B cell (primary cell): ENCODE data around the gene PPL. TPM values are rescaled to one million over a fixed set of nuclear protein-coding genes. Genes with fewer than 3 reads are reported as not detected.

Experiments
- ATAC-seq: fragments of 200-7000 bp; cut with Tn5 transposase; one replicate; pipeline ENCODE4 v1.10.0; 2021; ENCODE audit warnings: low read depth, mild to moderate bottlenecking, moderate number of reproducible peaks, moderate library complexity
- CTCF ChIA-PET: fragments of 350-600 bp; sonication (Branson Sonifier 250); formaldehyde crosslinking; loops from one replicate; lab custom pipeline; 2021; ENCODE audit warnings: antibody characterized with exemption, inconsistent platforms; lab: Charles Lee
- POLR2A ChIA-PET: fragments of 350-600 bp; sonication (Branson Sonifier 250); formaldehyde crosslinking; loops from one replicate; lab custom pipeline; 2021; ENCODE audit warnings: antibody characterized with exemption; lab: Charles Lee
- DNase-seq: peaks from one replicate; pipeline ENCODE4 v3.0.0; 2013
- H2AFZ ChIP-seq: 2 replicates; pipeline ENCODE4 v1.6.1; 2012; ENCODE audit warnings: mild to moderate bottlenecking, low read depth, low read length; ENCODE audit not compliant: insufficient read depth, poor library complexity, severe bottlenecking
- H3K27ac ChIP-seq, 2 donors: 1 replicate in 1 of 2; 2 replicates in 1 of 2; pipeline ENCODE4 v1.5.1; 2012 to 2013; ENCODE audit warnings: low read length in 2 of 2, mild to moderate bottlenecking in 2 of 2, moderate library complexity in 1 of 2
- H3K27me3 ChIP-seq, 4 experiments: fragments of 200-600 bp in 1 of 4; sonication (generic) in 1 of 4; replicated peaks in 1 of 4; 1 replicate in 2 of 4; 2 replicates in 2 of 4; pipeline versions ENCODE4 v1.6.1 to v1.7.0; 2013 to 2016; ENCODE audit warnings: low read length in 3 of 4, mild to moderate bottlenecking in 2 of 4, mixed read lengths in 1 of 4, moderate library complexity in 1 of 4; ENCODE audit not compliant: insufficient read depth in 4 of 4, control insufficient read depth in 3 of 4; ENCODE audit errors: control extremely low read depth in 1 of 4
- H3K36me3 ChIP-seq, 2 experiments: replicated peaks in 1 of 2; 1 replicate in 1 of 2; 2 replicates in 1 of 2; pipeline versions ENCODE4 v1.6.1 to v1.7.1; 2013; ENCODE audit warnings: low read length in 1 of 2; ENCODE audit not compliant: insufficient read depth in 2 of 2, control insufficient read depth in 1 of 2; ENCODE audit errors: control extremely low read depth in 1 of 2, extremely low read depth in 1 of 2
- H3K4me1 ChIP-seq, 2 donors: fragments of 200-600 bp in 1 of 2; sonication (generic) in 1 of 2; 1 replicate in 1 of 2; 2 replicates in 1 of 2; pipeline versions ENCODE4 v1.5.1 to v1.6.1; 2013 to 2017; ENCODE audit warnings: low read length in 2 of 2; ENCODE audit not compliant: control insufficient read depth in 2 of 2, insufficient read depth in 2 of 2
- H3K4me2 ChIP-seq: replicated peaks from 2 replicates; pipeline ENCODE3; 2012; ENCODE audit warnings: mild to moderate bottlenecking, low read depth, low read length; ENCODE audit not compliant: poor library complexity, severe bottlenecking
- H3K4me3 ChIP-seq, 5 experiments: fragments of 200-600 bp in 1 of 5; sonication (generic) in 1 of 5; 1 replicate in 3 of 5; 2 replicates in 2 of 5; pipeline versions ENCODE4 v1.5.1 to v1.7.0; 2011 to 2016; ENCODE audit warnings: low read length in 4 of 5, mild to moderate bottlenecking in 4 of 5, low read depth in 2 of 5, control low read depth in 1 of 5, moderate library complexity in 1 of 5; ENCODE audit not compliant: insufficient read depth in 1 of 5; ENCODE audit errors: control extremely low read depth in 1 of 5, extremely low read depth in 1 of 5
- H3K79me2 ChIP-seq: fragments of 200-600 bp; sonication (generic); one replicate; pipeline ENCODE4 v1.6.0; 2016; ENCODE audit warnings: low read length; ENCODE audit not compliant: control insufficient read depth, insufficient read depth
- H3K9ac ChIP-seq: fragments of 200-600 bp; sonication (generic); 2 replicates; pipeline ENCODE4 v1.6.1; 2017; ENCODE audit warnings: mild to moderate bottlenecking, low read length, moderate library complexity
- H3K9me3 ChIP-seq, 3 donors: one replicate each; pipeline versions ENCODE4 v1.6.1 to v1.7.1; 2013; ENCODE audit warnings: low read length in 2 of 3; ENCODE audit not compliant: control insufficient read depth in 2 of 3, insufficient read depth in 1 of 3; ENCODE audit errors: control extremely low read depth in 1 of 3
- H4K20me1 ChIP-seq: 2 replicates; pipeline ENCODE4 v1.6.0; 2012; ENCODE audit warnings: mild to moderate bottlenecking, low read length; ENCODE audit not compliant: insufficient read depth, control insufficient read depth, poor library complexity, severe bottlenecking
- H3K27ac Mint-ChIP-seq: one replicate; pipeline ENCODE4 v1.8.0; 2021; ENCODE audit warnings: mixed read lengths
- H3K27me3 Mint-ChIP-seq: one replicate; pipeline ENCODE4 v1.8.0; 2021; ENCODE audit warnings: mixed read lengths
- H3K4me1 Mint-ChIP-seq: one replicate; pipeline ENCODE4 v1.8.0; 2021; ENCODE audit warnings: mixed read lengths
- H3K4me3 Mint-ChIP-seq: one replicate; pipeline ENCODE4 v1.8.0; 2021; ENCODE audit warnings: mixed read lengths
- H3K9me3 Mint-ChIP-seq: one replicate; pipeline ENCODE4 v1.8.0; 2022; ENCODE audit warnings: mixed read lengths; ENCODE audit not compliant: insufficient read depth
- EZH2 ChIP-seq: IDR thresholded peaks from 2 replicates; pipeline ENCODE4 v1.6.1; 2012; ENCODE audit warnings: borderline replicate concordance, low read depth, mild to moderate bottlenecking, moderate library complexity, low read length; ENCODE audit not compliant: insufficient read depth, poor library complexity, severe bottlenecking
- WGBS: methylation state at CpG from one replicate; pipeline ENCODE4 v1.1.5; 2013; ENCODE audit warnings: missing lambda C conversion rate; ENCODE audit not compliant: insufficient coverage; 5-methylcytosine and 5-hydroxymethylcytosine counted together
- intact Hi-C: fragments of 100-400 bp; cut with micrococcal nuclease; formaldehyde crosslinking; loops from one replicate; pipeline ENCODE4 v1.10.0; 2022
- polyA plus RNA-seq: library from polyadenylated mRNA; depleted of rRNA; stranded (reverse); fragments of >200 nt; gene quantifications from 2 replicates; pipeline ENCODE4 v1.2.3, GENCODE V29; 2012
- total RNA-seq, 2 donors: library from RNA; stranded (reverse); fragments of 120-200 nt in 1 of 2; gene quantifications; 1 replicate in 1 of 2; 2 replicates in 1 of 2; pipeline versions ENCODE4 v1.2.3 to v1.2.4, GENCODE V29; 2013 to 2022
- TF ChIP-seq, protein P1 (sequence below): fragments of 200-600 bp; IDR thresholded peaks from one replicate; pipeline ENCODE4 v1.8.0; 2022; ENCODE audit warnings: antibody characterized with exemption, mild to moderate bottlenecking

The PPL gene
- total and polyA plus RNA-seq, 2 donors (not counting 1 experiment from before 2014, with no cell fraction given), result not detected

DNA sequence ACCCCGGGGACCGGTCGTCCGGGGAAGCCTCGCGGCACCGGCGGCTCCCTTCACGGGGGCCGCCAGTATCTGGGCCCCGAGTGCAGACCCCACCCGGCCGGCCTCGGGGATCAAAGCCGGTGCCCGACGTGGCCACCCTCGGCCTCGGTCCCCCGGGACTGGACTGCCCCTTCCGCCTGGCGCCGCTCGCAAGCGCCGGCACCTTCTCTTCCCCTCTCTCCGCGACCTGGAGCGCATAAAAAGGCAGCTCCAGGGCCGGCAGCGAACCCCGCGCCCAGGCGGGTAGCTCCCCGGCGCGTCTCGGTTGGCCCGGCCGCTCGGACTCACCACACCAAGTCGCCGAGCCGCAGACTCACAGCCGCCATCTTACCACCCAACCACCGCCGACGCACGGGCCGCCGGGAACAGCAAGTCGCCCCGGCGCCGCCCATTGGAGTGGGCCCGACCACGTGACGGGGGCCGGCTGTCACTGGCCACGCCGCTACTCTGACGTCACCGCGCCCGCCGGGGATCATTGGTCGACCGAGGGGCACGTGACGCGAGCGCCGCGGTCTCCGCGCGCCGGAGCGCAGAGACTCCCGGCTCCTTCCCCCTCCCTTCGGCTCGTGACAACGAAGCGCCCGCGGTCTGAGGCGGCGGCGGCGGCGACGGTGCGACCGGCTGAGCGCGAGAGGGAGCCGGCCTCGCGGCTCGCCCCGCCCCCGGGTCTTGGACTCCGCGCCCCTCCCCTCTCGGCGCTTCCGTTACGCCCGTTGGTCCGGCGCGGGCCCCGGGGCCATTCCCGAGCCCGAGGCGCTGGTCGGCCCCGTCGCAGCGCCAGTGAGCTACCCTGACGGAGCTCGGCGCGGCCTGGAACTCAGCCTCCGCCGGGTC, 89.8 kb downstream of the PPL start, which contains the start of the genes GLYR1 and UBN1:
Gene GLYR1, minus strand, starts transcription at position 388 of the 873 bp plus-strand sequence. Its CDS starts 23 bp downstream, at position 365.
Gene UBN1, plus strand, starts transcription at position 581 of the 873 bp plus-strand sequence. CDS start 5,437 bp downstream, outside the sequence.
- Histone ChIP-seq H3K36me3 (peaks cover 3 to 20% of the 10 kb centered on the region in 2 experiments), H3K4me2 (peak within 1 kb of the TSS; percentile 95), H3K9me3 (no peaks in the 10 kb centered on the region), H3K27ac (peak within 1 kb of the TSS; percentile 80 to 97), H2AFZ (peak within 1 kb of the TSS; percentile 87), H3K4me3 (peak within 1 kb of the TSS; percentile 69 to 96 (median 87)), H4K20me1 (peaks cover 38% of the 10 kb centered on the region), H3K79me2 (peaks cover 74% of the 10 kb centered on the region), H3K9ac (peak within 1 kb of the TSS; percentile 90), H3K4me1 (peaks cover 27 to 31% of the 10 kb centered on the region in 2 donors), H3K27me3 (no peaks in the 10 kb centered on the region)
- Mint-ChIP-seq H3K4me1 (peaks cover 34% of the 10 kb centered on the region), H3K27me3 (no peaks in the 10 kb centered on the region), H3K4me3 (peak within 1 kb of the TSS; percentile 93), H3K9me3 (no peaks in the 10 kb centered on the region), H3K27ac (peak within 1 kb of the TSS; percentile 96)
- peak; percentile 99 for DNase-seq
- peak; percentile 86 for ATAC-seq
- CTCF ChIA-PET, result no interaction called here
- TF ChIP-seq EZH2, result no peak
- TF ChIP-seq, protein P1, sequence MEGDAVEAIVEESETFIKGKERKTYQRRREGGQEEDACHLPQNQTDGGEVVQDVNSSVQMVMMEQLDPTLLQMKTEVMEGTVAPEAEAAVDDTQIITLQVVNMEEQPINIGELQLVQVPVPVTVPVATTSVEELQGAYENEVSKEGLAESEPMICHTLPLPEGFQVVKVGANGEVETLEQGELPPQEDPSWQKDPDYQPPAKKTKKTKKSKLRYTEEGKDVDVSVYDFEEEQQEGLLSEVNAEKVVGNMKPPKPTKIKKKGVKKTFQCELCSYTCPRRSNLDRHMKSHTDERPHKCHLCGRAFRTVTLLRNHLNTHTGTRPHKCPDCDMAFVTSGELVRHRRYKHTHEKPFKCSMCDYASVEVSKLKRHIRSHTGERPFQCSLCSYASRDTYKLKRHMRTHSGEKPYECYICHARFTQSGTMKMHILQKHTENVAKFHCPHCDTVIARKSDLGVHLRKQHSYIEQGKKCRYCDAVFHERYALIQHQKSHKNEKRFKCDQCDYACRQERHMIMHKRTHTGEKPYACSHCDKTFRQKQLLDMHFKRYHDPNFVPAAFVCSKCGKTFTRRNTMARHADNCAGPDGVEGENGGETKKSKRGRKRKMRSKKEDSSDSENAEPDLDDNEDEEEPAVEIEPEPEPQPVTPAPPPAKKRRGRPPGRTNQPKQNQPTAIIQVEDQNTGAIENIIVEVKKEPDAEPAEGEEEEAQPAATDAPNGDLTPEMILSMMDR, result no peak
- POLR2A ChIA-PET, result interaction anchor here (2.0 kb wide), 1 partner anchor 44 kb away, joined by 6 read pairs; the partner anchor contains the start of gene ROGDI
- WGBS, result under 1% methylated on average over 126 of the region's 126 CpGs
- intact Hi-C loops, result loop anchor here (1.0 kb wide), 5 partner anchors 45 to 231 kb away; partner anchors contain the start of genes NAGPA, NUDT16L1, ROGDI and ZNF500
